Measurements from ENCODE around the gene PCCA.
"Not testable (repeated sequence)": the region's sequence is repeated elsewhere in the genome, so short reads cannot be mapped to it uniquely, and the experiment has no call there.

The PCCA gene

DNA sequence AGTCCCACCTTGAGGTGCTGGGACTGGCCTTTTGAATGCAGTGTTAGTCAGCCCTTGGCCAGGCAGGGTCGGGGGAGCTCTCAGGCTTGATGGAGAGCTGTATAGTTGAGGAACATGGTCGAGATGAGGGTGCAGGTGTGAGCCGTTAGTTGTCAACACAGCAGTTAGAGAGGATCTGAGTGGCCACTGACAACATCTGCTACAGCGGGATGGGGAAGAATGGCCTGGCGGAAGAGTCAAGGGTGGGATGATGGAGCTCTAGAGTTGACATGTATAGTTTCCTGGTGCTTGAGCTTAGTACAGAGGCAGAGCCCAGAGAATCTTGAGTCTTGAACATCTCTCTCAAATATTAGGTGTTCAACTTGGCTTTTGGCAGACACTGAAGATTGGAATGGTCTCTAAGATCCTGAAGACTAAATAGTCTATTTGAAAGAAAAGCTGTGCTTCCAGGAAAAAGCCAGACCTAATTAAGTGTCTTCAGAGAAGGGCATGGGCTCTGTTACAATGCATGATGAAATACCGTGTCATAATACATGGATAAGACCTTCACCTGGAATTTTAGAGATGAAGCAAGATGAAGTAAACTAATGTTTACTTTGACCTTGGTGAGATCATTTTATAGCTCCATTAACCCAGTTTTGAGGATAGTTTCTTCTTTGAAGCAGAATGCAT, 9.7 kb downstream of the PCCA start:
- DNase-seq: no peak

DNA sequence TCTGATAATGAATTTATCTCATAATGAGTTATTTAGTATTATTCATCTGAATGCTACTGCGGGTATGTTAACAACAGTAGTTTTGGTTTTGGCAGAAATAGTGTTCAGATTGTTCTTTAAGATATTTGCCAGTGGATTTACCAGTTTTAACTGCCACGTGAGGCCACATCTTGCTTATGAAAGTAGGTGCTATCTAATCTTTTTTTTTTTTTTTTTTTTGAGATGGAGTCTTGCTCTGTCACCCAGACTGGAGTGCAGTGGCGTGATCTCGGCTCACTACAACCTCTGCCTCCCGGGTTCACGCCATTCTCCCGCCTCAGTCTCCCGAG, 10.2 kb downstream of the PCCA start:
- DNase-seq: not testable (repeated sequence)

- DNase-seq: no peak
Measured at GRCh38 chr13:100100115-100100879, 11.4 kb downstream of the PCCA start.

GRCh38 chr13:100102042-100102441, 13.1 kb downstream of the PCCA start:
- DNase-seq: no peak

DNA sequence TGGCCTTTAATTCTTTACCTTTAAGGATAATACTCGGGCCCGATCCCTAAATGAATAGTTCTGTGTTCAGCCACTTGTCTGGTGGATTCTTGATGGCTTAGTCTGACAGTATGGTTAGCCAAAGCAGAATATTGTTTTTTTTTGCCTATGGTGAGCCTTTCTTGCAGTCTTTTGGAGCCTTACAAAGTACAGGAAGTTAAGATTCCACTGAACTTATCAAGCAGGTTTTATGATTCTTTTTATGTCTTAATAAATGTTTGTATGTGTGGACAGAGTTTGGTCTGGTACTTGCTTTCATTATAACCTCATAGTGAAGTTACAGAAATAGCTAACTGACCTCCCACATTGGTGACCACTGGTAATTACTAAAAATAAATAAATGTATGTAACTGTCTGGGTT, 17.1 kb downstream of the PCCA start:
- no peak for DNase-seq

DNA sequence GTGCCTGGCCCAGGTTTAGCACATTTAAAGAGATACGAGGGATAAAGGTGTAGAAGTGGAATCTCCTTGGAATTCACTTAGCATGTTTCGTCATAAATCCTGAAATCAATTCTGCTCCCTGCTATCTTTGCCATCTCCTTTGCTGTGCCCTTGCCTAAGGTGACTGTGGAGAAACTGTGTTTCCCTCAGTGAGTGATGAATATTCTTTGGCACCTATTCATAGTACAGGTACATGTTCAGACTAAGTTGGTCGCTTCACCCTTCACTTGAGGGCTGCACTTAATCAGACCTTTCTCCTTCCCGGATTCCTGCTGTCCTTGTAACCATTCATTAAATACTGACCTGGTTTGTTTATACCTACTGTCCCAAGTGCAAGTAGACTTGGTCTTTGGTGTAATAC, 17.8 kb downstream of the PCCA start:
- DNase-seq: no peak

- no peak for DNase-seq
Measured at GRCh38 chr13:100108913-100109507, 20.1 kb downstream of the PCCA start.

DNA sequence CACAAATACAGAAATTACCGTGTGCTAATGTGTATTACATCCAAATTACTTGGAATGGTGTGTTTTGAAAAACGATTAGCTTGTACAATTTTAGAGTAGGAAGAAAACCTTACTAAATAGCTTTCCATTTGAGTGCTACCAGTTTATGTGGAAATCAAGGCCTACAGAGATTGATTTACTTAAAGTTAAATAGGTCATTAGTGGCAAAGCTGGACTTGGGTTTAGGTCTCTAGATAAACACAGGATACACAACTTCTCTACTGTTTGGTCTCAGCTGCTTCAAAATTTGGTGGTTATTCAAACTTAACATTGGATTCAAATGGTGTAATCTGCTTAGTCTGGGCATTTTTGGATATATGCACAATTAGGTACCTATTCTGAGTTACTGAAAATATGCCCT, 21.4 kb downstream of the PCCA start:
- no peak for DNase-seq

GRCh38 chr13:100112186-100112838, 23.4 kb downstream of the PCCA start:
- DNase-seq: no peak

DNA sequence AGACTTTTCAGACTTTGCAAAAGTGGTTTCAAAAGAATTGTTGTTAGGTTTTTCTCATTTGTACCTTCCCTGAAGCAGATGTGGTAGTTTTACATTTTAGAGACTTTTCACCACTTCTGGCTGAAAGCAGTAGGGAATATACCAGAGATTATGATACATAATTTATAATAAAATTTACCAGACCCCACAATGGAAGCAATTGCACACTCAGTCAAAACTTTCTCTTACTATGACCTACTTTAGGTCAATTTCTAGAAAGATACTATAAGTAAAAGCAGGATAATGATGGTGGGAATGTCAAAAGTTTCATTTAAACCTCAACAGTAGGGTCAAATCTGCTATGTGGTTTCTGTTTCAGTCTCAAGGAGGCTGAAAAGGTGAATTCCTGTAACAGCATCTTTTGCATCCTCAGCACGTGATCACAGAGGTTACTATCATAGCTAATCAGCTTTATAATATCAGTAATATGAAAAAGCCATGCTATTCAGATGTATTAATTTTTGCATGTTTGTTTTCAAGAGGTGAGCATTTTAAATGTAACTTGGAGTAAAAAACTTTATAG, 26.9 kb downstream of the PCCA start:
- no peak for DNase-seq

GRCh38 chr13:100124265-100124664, 35.4 kb downstream of the PCCA start:
- DNase-seq: no peak

- DNase-seq: no peak
Measured at GRCh38 chr13:100125946-100126345, 37.1 kb downstream of the PCCA start.

GRCh38 chr13:100128373-100128772, 39.5 kb downstream of the PCCA start:
- no peak for DNase-seq

DNA sequence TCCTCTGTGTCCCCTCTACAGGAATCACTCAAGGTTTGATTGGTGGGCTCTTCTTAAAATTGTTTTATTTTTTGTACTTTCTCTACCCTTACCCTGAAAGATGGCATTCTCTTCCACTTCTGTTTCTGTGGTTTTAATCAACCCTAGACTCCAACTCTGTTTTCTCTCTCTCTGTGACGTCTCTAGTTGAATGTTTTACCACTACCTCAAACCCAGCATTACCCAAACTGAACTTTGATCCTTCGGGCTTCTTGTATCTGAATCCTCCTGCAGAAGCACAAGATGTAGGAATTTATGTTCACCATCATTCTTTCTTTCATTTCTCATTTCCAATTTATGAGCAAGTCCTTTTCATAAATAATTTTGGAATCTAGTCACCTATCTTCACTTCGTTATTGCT, 39.9 kb downstream of the PCCA start:
- DNase-seq: no peak

- DNase-seq: no peak
Measured at GRCh38 chr13:100129605-100130004, 40.7 kb downstream of the PCCA start.

GRCh38 chr13:100130092-100130491, 41.2 kb downstream of the PCCA start:
- DNase-seq: no peak

GRCh38 chr13:100130930-100131511, 42.1 kb downstream of the PCCA start:
- no peak for DNase-seq

- no peak for DNase-seq
Measured at GRCh38 chr13:100131863-100132574, 43.1 kb downstream of the PCCA start.

GRCh38 chr13:100138859-100139491, 50.1 kb downstream of the PCCA start:
- no peak for DNase-seq

GRCh38 chr13:100139817-100140216, 50.9 kb downstream of the PCCA start:
- no peak for DNase-seq

DNA sequence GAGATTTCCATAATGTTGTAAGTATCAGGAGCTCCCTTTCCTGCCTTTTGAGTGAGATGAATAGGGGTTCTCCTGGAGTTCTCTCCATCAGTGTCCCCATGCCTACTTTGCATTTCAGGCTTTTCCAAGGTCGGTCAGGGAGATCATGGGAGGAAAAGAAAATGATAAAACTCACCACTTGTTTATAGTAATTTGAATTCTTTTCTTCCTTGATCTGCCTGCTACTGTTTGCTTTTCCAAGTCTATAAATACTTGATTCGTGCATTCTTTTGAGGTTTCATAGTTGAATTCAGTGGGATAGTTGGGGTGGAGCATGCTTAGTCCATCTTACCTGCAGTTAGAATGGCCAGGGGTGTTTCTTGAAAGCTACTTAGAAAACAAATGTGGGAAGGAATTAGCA, 51.5 kb downstream of the PCCA start:
- DNase-seq: no peak

GRCh38 chr13:100141461-100141961, 52.6 kb downstream of the PCCA start:
- not testable (repeated sequence) for DNase-seq
